Activated effector memory CD4-positive, alpha-beta T cell treated with Interleukin-2 at 50 U/mL for 16 hours (primary cell): Measurements from ENCODE around the gene PLA2G4E.
A peak's percentile ranks its signal among the peaks of the same experiment; 100 is the strongest.

Experiments used
- DNase-seq: peaks from one replicate; pipeline ENCODE4 v3.0.0-alpha.2; 2020

PLA2G4E gene

GRCh38 chr15:42020713-42021273 is at the start of gene PLA2G4E:
Gene PLA2G4E (minus strand): TSS chr15:42021042. CDS start chr15:42021030, 12 bp downstream.
- DNase-seq = no peak

GRCh38 chr15:42070279-42070975 is 49.6 kb upstream of the PLA2G4E start:
- DNase-seq = no peak

GRCh38 chr15:42069496-42070278 is 48.8 kb upstream of the PLA2G4E start:
- no peak for DNase-seq

GRCh38 chr15:42069025-42069424 is 48.2 kb upstream of the PLA2G4E start:
- no peak for DNase-seq

- DNase-seq = no peak
These were observed 47.8 kb upstream of the PLA2G4E start for GRCh38 chr15:42068601-42069000.

GRCh38 chr15:42066764-42067415 is 46.0 kb upstream of the PLA2G4E start:
- DNase-seq = no peak

- DNase-seq = no peak
These were observed 44.6 kb upstream of the PLA2G4E start for GRCh38 chr15:42065468-42065867.

GRCh38 chr15:42065033-42065432 is 44.2 kb upstream of the PLA2G4E start:
- DNase-seq = no peak

- no peak for DNase-seq
These were observed 43.4 kb upstream of the PLA2G4E start for GRCh38 chr15:42064271-42064670.

- no peak for DNase-seq
These were observed 42.4 kb upstream of the PLA2G4E start for GRCh38 chr15:42063122-42063848.

- no peak for DNase-seq
These were observed 41.5 kb upstream of the PLA2G4E start for GRCh38 chr15:42062284-42062806.

GRCh38 chr15:42060797-42061196 is 40.0 kb upstream of the PLA2G4E start:
- DNase-seq = no peak

GRCh38 chr15:42060477-42060763 is 39.6 kb upstream of the PLA2G4E start:
- no peak for DNase-seq

- DNase-seq = peak; percentile 54
These were observed 39.0 kb upstream of the PLA2G4E start for GRCh38 chr15:42059661-42060476.

GRCh38 chr15:42058791-42059190 is 37.9 kb upstream of the PLA2G4E start:
- no peak for DNase-seq

- DNase-seq = no peak
These were observed 37.2 kb upstream of the PLA2G4E start for GRCh38 chr15:42057799-42058646.

- peak; percentile 18 for DNase-seq
These were observed 36.3 kb upstream of the PLA2G4E start for GRCh38 chr15:42056934-42057798.

GRCh38 chr15:42053914-42054313 is 33.1 kb upstream of the PLA2G4E start:
- no peak for DNase-seq

- DNase-seq = no peak
These were observed 32.2 kb upstream of the PLA2G4E start for GRCh38 chr15:42053010-42053409.
